ENCODE measurements around the gene MBTPS1.

Gene MBTPS1

GRCh38 chr16:84049403-84050060, 67.2 kb downstream of the MBTPS1 start:
- DNase-seq: no peak

GRCh38 chr16:84048871-84049270, 67.9 kb downstream of the MBTPS1 start:
- DNase-seq: no peak

GRCh38 chr16:84048270-84048669, 68.5 kb downstream of the MBTPS1 start:
- DNase-seq: no peak

GRCh38 chr16:84047626-84048025, 69.1 kb downstream of the MBTPS1 start:
- DNase-seq: no peak

GRCh38 chr16:84047206-84047605, 69.5 kb downstream of the MBTPS1 start:
- no peak for DNase-seq

- no peak for DNase-seq
These were observed 70.8 kb downstream of the MBTPS1 start for GRCh38 chr16:84045818-84046470.

GRCh38 chr16:84045001-84045817, 71.5 kb downstream of the MBTPS1 start:
- no peak for DNase-seq

- peak; percentile 14 for DNase-seq
These were observed 72.6 kb downstream of the MBTPS1 start for GRCh38 chr16:84044118-84044488.

- DNase-seq: no peak
These were observed 73.1 kb downstream of the MBTPS1 start for GRCh38 chr16:84043486-84044117.

GRCh38 chr16:84042879-84043485, 73.8 kb downstream of the MBTPS1 start:
- no peak for DNase-seq

GRCh38 chr16:84042308-84042878, 74.3 kb downstream of the MBTPS1 start, which contains the start of gene SLC38A8:
SLC38A8 (minus strand) TSS chr16:84042795; CDS start chr16:84042157, 638 bp downstream.
- no peak for DNase-seq

- no peak for DNase-seq
These were observed 74.9 kb downstream of the MBTPS1 start for GRCh38 chr16:84041881-84042280.

GRCh38 chr16:84040823-84041820, 75.6 kb downstream of the MBTPS1 start:
- DNase-seq: peak; percentile 9

GRCh38 chr16:84040226-84040822, 76.4 kb downstream of the MBTPS1 start:
- DNase-seq: no peak

- DNase-seq: no peak
These were observed 77.0 kb downstream of the MBTPS1 start for GRCh38 chr16:84039696-84040095.

- DNase-seq: no peak
These were observed 78.3 kb downstream of the MBTPS1 start for GRCh38 chr16:84038469-84038868.

- DNase-seq: no peak
These were observed 79.7 kb downstream of the MBTPS1 start for GRCh38 chr16:84036982-84037425.

GRCh38 chr16:84036131-84036530, 80.6 kb downstream of the MBTPS1 start:
- no peak for DNase-seq

GRCh38 chr16:84034516-84034915, 82.2 kb downstream of the MBTPS1 start:
- no peak for DNase-seq

Measured in NCI-H1092 treated with DMSO at 0.1 percent for 48 hours (cell line).